OCI-LY1 (cell line): ENCODE results near the gene TET2.

Experiments
- H2AFZ ChIP-seq: fragments of 200-600 bp; sonication (generic), shearing (Covaris generic); 2 replicates; pipeline ENCODE4 v1.6.0; 2014; ENCODE audit warnings: antibody characterized with exemption, mild to moderate bottlenecking, low read length
- H3F3A ChIP-seq: fragments of 200-600 bp; sonication (generic), shearing (Covaris generic); 2 replicates; pipeline ENCODE4 v1.6.0; 2014; ENCODE audit warnings: mild to moderate bottlenecking, antibody characterized with exemption, low read length, moderate library complexity; ENCODE audit not compliant: insufficient read depth
- H3K27ac ChIP-seq: fragments of 200-600 bp; sonication (generic); 2 replicates; pipeline ENCODE4 v1.5.1; 2014; ENCODE audit warnings: low read length, mixed run types, mild to moderate bottlenecking, low read depth; ENCODE audit not compliant: poor library complexity, severe bottlenecking
- H3K27me3 ChIP-seq: fragments of 200-600 bp; sonication (generic); 2 replicates; pipeline ENCODE4 v1.6.0; 2014; ENCODE audit warnings: antibody characterized with exemption, mild to moderate bottlenecking, low read length, moderate library complexity; ENCODE audit not compliant: insufficient read depth
- H3K36me3 ChIP-seq: fragments of 200-600 bp; sonication (generic); 2 replicates; pipeline ENCODE4 v1.6.1; 2014; ENCODE audit warnings: mild to moderate bottlenecking, antibody characterized with exemption, low read length, moderate library complexity, mixed read lengths; ENCODE audit not compliant: insufficient read depth
- H3K4me1 ChIP-seq: fragments of 200-600 bp; sonication (generic); 2 replicates; pipeline ENCODE4 v1.5.1; 2014; ENCODE audit warnings: mild to moderate bottlenecking, low read length, moderate library complexity; ENCODE audit not compliant: insufficient read depth, severe bottlenecking
- H3K4me2 ChIP-seq: fragments of 200-600 bp; sonication (generic), shearing (Covaris generic); 2 replicates; pipeline ENCODE4 v1.6.1; 2014; ENCODE audit warnings: low read length
- H3K4me3 ChIP-seq: fragments of 200-600 bp; sonication (generic); 2 replicates; pipeline ENCODE4 v1.5.1; 2014; ENCODE audit warnings: low read length, low read depth, mild to moderate bottlenecking, mixed read lengths; ENCODE audit not compliant: poor library complexity, severe bottlenecking
- H3K79me2 ChIP-seq: fragments of 200-600 bp; shearing (Covaris generic); 2 replicates; pipeline ENCODE4 v1.6.1; 2016; ENCODE audit warnings: mixed run types, low read length, mixed read lengths; ENCODE audit not compliant: insufficient read depth
- H3K9ac ChIP-seq: fragments of 200-600 bp; sonication (generic), shearing (Covaris generic); 2 replicates; pipeline ENCODE4 v1.6.1; 2014; ENCODE audit warnings: mild to moderate bottlenecking, low read length, mixed read lengths
- H3K9me2 ChIP-seq: fragments of 200-600 bp; sonication (generic), shearing (Covaris generic); 2 replicates; pipeline ENCODE4 v1.6.1; 2014; ENCODE audit warnings: low read depth, mild to moderate bottlenecking, low read length, mixed read lengths
- H3K9me3 ChIP-seq: fragments of 200-600 bp; shearing (Covaris generic); 2 replicates; pipeline ENCODE4 v1.6.1; 2014; ENCODE audit warnings: low read length, mixed read lengths
- H4K20me1 ChIP-seq: fragments of 200-600 bp; sonication (generic), shearing (Covaris generic); 2 replicates; pipeline ENCODE4 v1.6.0; 2016; ENCODE audit warnings: mild to moderate bottlenecking, low read length; ENCODE audit not compliant: insufficient read depth
- EZH2 ChIP-seq: fragments of 200-600 bp; sonication (generic), shearing (Covaris generic); IDR thresholded peaks from 2 replicates; pipeline ENCODE4 v1.8.0; 2017; ENCODE audit warnings: borderline replicate concordance, mixed run types, mild to moderate bottlenecking, antibody characterized with exemption, low read length, moderate library complexity, mixed read lengths
- TF ChIP-seq, protein P1 (sequence below): fragments of 200-600 bp; sonication (generic), shearing (Covaris generic); IDR thresholded peaks from 2 replicates; pipeline ENCODE4 v1.5.1; 2017; ENCODE audit warnings: mild to moderate bottlenecking, antibody characterized with exemption, low read length, moderate library complexity, mixed read lengths

TET2 gene

DNA sequence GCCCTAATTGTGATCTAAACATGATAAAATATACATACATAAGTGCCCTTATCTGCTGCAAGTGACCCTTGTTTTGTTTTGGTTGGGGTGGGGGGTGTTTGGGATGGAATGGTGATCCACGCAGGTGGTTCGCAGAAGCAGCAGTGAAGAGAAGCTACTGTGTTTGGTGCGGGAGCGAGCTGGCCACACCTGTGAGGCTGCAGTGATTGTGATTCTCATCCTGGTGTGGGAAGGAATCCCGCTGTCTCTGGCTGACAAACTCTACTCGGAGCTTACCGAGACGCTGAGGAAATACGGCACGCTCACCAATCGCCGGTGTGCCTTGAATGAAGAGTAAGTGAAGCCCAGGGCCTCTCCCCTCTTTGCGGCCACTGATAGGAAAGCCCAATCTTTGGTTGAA is 96.8 kb downstream of the TET2 start:
- Histone ChIP-seq H3K79me2 (no peaks in the 10 kb centered on the region), H4K20me1 (no peaks in the 10 kb centered on the region), H2AFZ (no peak overlapping the region), H3K9ac (no peak overlapping the region), H3K9me2 (no peaks in the 10 kb centered on the region), H3K4me1 (no peaks in the 10 kb centered on the region), H3F3A (no peaks in the 10 kb centered on the region), H3K4me3 (no peak overlapping the region), H3K9me3 (no peaks in the 10 kb centered on the region), H3K4me2 (no peak overlapping the region), H3K27ac (no peak overlapping the region), H3K36me3 (no peaks in the 10 kb centered on the region), H3K27me3 (no peaks in the 10 kb centered on the region)
- TF ChIP-seq, protein P1, sequence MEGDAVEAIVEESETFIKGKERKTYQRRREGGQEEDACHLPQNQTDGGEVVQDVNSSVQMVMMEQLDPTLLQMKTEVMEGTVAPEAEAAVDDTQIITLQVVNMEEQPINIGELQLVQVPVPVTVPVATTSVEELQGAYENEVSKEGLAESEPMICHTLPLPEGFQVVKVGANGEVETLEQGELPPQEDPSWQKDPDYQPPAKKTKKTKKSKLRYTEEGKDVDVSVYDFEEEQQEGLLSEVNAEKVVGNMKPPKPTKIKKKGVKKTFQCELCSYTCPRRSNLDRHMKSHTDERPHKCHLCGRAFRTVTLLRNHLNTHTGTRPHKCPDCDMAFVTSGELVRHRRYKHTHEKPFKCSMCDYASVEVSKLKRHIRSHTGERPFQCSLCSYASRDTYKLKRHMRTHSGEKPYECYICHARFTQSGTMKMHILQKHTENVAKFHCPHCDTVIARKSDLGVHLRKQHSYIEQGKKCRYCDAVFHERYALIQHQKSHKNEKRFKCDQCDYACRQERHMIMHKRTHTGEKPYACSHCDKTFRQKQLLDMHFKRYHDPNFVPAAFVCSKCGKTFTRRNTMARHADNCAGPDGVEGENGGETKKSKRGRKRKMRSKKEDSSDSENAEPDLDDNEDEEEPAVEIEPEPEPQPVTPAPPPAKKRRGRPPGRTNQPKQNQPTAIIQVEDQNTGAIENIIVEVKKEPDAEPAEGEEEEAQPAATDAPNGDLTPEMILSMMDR: no peak
- no peak for TF ChIP-seq EZH2

DNA sequence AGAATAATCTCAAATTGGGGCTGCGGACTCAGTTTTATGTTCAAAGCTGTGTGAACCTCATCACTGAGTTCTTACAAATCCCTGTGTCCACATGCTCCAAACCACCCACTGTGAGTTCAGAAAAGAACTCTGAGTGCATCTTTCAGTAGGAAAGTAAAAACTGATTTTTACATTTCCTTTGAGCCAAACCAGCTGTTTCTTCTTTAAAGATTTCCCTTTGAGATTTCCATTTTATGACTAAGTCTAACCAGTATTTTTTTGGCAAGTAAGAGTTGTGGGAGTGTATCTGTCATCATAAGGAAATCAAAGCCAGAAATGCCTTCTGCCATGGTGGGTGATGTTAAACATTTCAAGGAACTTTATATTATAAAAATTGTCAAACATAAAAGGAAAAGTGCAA is 100.0 kb downstream of the TET2 start:
- H3K4me2 ChIP-seq: no peak overlapping the region
- H3K27me3 ChIP-seq: no peaks in the 10 kb centered on the region
- H4K20me1 ChIP-seq: no peaks in the 10 kb centered on the region
- TF ChIP-seq EZH2: no peak
- TF ChIP-seq, protein P1: no peak
- no peaks in the 10 kb centered on the region for H3K9me2 ChIP-seq
- no peak overlapping the region for H3K27ac ChIP-seq
- no peaks in the 10 kb centered on the region for H3K79me2 ChIP-seq
- no peak overlapping the region for H3K9ac ChIP-seq
- H2AFZ ChIP-seq: no peak overlapping the region
- no peaks in the 10 kb centered on the region for H3K36me3 ChIP-seq
- H3F3A ChIP-seq: no peaks in the 10 kb centered on the region
- no peaks in the 10 kb centered on the region for H3K9me3 ChIP-seq
- H3K4me1 ChIP-seq: no peaks in the 10 kb centered on the region
- H3K4me3 ChIP-seq: no peak overlapping the region

DNA sequence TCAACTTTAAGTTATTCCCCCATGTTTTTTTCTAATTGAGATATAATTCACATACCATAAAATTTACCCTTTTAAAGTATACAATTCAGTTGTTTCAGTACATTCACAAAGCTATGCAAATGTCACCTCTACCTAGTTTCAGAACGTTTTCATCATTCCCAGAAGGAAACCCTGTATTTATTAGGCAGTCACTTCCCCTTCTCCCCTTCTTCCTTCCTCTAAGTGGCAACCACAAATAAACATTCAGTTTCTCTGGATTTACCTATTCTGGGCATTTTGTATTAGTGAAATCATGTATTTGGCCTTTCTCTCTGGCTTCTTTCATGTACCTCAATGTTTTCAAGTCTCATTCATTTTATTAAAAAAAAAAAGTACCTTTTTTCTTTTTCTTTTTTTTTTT is 101.9 kb downstream of the TET2 start:
- H3K4me2 ChIP-seq: no peak overlapping the region
- H3F3A ChIP-seq: no peaks in the 10 kb centered on the region
- H3K9ac ChIP-seq: no peak overlapping the region
- no peak overlapping the region for H2AFZ ChIP-seq
- TF ChIP-seq EZH2: no peak
- TF ChIP-seq, protein P1: no peak
- H3K9me3 ChIP-seq: no peaks in the 10 kb centered on the region
- H3K79me2 ChIP-seq: no peaks in the 10 kb centered on the region
- H4K20me1 ChIP-seq: no peaks in the 10 kb centered on the region
- no peaks in the 10 kb centered on the region for H3K36me3 ChIP-seq
- no peaks in the 10 kb centered on the region for H3K9me2 ChIP-seq
- no peaks in the 10 kb centered on the region for H3K4me1 ChIP-seq
- H3K27me3 ChIP-seq: no peaks in the 10 kb centered on the region
- no peak overlapping the region for H3K4me3 ChIP-seq
- H3K27ac ChIP-seq: no peak overlapping the region
